ENCODE results near the gene HGD.

DNA sequence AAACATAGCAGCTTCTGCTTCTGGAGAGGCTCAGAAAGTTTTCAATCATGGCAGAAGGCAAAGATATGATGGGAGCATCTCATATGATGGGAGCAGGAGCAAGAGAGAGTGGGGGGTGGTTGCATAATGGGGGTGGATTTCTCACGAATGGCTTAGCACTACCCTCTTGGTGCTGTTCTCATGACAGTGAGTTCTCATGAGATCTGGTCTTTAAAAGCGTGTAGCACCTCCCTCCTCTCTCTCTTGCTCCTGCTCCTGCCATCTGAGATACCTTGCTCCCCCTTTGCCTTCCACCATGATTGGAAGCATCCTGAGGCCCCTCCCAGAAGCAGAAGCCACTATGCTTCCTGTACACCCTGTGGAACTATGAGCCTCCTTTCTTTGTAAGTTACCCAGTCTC is 22.2 kb downstream of the HGD start:
- TF ChIP-seq, protein P1, sequence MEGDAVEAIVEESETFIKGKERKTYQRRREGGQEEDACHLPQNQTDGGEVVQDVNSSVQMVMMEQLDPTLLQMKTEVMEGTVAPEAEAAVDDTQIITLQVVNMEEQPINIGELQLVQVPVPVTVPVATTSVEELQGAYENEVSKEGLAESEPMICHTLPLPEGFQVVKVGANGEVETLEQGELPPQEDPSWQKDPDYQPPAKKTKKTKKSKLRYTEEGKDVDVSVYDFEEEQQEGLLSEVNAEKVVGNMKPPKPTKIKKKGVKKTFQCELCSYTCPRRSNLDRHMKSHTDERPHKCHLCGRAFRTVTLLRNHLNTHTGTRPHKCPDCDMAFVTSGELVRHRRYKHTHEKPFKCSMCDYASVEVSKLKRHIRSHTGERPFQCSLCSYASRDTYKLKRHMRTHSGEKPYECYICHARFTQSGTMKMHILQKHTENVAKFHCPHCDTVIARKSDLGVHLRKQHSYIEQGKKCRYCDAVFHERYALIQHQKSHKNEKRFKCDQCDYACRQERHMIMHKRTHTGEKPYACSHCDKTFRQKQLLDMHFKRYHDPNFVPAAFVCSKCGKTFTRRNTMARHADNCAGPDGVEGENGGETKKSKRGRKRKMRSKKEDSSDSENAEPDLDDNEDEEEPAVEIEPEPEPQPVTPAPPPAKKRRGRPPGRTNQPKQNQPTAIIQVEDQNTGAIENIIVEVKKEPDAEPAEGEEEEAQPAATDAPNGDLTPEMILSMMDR (IDR thresholded peaks at IDR 0.05), result no peak
- no peak for TF ChIP-seq EZH2 (IDR thresholded peaks at IDR 0.05; ENCODE audit: borderline replicate concordance, insufficient read depth, low read depth, low read length, poor library complexity, severe bottlenecking)

Measured in B cell (primary cell).